Transverse colon (tissue), 4 donors: ENCODE data around the gene TBC1D19.

ENCODE experiments used
- POLR2AphosphoS5 ChIP-seq, 3 donors: sonication (generic); formaldehyde crosslinking; IDR thresholded peaks; one replicate each; pipeline ENCODE4 v1.6.1; 2016; ENCODE audit warnings: antibody characterized with exemption in 3 of 3
- TF ChIP-seq, protein P1 (sequence below), 5 experiments: fragments of 200-600 bp in 3 of 5; fragments of 450-650 bp in 2 of 5; sonication (generic) in 3 of 5; IDR thresholded peaks; 1 replicate in 2 of 5; 2 replicates in 3 of 5; pipeline ENCODE4 v1.5.1; 2016 to 2017; ENCODE audit warnings: antibody characterized with exemption in 5 of 5, inconsistent platforms in 3 of 5, mild to moderate bottlenecking in 2 of 5, moderate library complexity in 1 of 5

- TF ChIP-seq, protein P1, sequence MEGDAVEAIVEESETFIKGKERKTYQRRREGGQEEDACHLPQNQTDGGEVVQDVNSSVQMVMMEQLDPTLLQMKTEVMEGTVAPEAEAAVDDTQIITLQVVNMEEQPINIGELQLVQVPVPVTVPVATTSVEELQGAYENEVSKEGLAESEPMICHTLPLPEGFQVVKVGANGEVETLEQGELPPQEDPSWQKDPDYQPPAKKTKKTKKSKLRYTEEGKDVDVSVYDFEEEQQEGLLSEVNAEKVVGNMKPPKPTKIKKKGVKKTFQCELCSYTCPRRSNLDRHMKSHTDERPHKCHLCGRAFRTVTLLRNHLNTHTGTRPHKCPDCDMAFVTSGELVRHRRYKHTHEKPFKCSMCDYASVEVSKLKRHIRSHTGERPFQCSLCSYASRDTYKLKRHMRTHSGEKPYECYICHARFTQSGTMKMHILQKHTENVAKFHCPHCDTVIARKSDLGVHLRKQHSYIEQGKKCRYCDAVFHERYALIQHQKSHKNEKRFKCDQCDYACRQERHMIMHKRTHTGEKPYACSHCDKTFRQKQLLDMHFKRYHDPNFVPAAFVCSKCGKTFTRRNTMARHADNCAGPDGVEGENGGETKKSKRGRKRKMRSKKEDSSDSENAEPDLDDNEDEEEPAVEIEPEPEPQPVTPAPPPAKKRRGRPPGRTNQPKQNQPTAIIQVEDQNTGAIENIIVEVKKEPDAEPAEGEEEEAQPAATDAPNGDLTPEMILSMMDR (IDR thresholded peaks at IDR 0.05) = no peak
- TF ChIP-seq POLR2AphosphoS5 (IDR thresholded peaks at IDR 0.05) = no peak
Measured at GRCh38 chr4:26765515-26765914, 181.6 kb downstream of the TBC1D19 start.
